ENCODE measurements around the gene PRDM16. TPM values are rescaled to one million over a fixed set of nuclear protein-coding genes. Genes with fewer than 3 reads are reported as not detected.

Gene PRDM16
- polyA plus RNA-seq, 3 donors, result not detected

- no peak overlapping the region for H2AFZ ChIP-seq (ENCODE audit: insufficient read depth, low read depth, low read length, poor library complexity, severe bottlenecking)
- no peaks in the 10 kb centered on the region for H3K4me1 Mint-ChIP-seq
- H3K4me1 ChIP-seq (ENCODE audit: control insufficient read depth in 1 of 2, insufficient read depth in 2 of 2, low read length in 2 of 2), result no peaks in the 10 kb centered on the region
- H3K9me3 Mint-ChIP-seq, result no peaks in the 10 kb centered on the region
- no peak overlapping the region for H3K4me3 ChIP-seq (replicated peaks in 1 of 3; ENCODE audit: low read depth in 2 of 3, low read length in 3 of 3)
- H3K4me3 Mint-ChIP-seq, result no peak overlapping the region
- H3K27me3 Mint-ChIP-seq (ENCODE audit: low read depth in 3 of 3), result peaks cover 0 to 8% (median 2%) of the 10 kb centered on the region in 3 donors
- H3K27ac ChIP-seq (ENCODE audit: low read depth in 1 of 2, low read length in 2 of 2), result no peak overlapping the region
- H3K36me3 Mint-ChIP-seq, result no peaks in the 10 kb centered on the region
- no peaks in the 10 kb centered on the region for H3K27me3 ChIP-seq (ENCODE audit: control insufficient read depth in 2 of 2, insufficient read depth in 2 of 2, low read length in 2 of 2)
- WGBS (ENCODE audit: insufficient coverage), result 94% methylated on average over 24 of the region's 28 CpGs
- H3K4me2 ChIP-seq (replicated peaks; ENCODE audit: extremely low read depth, low read length, poor library complexity, severe bottlenecking), result no peak overlapping the region
- H3K27ac Mint-ChIP-seq, result peak overlapping the region in 2 of 7 donors; percentile 16 to 68
- H3K36me3 ChIP-seq (replicated peaks in 1 of 2; ENCODE audit: control insufficient read depth in 1 of 2, insufficient read depth in 2 of 2, low read length in 2 of 2), result no peaks in the 10 kb centered on the region
- no peaks in the 10 kb centered on the region for H3K9me3 ChIP-seq (replicated peaks in 1 of 2; ENCODE audit: control insufficient read depth in 1 of 2, insufficient read depth in 1 of 2, low read length in 2 of 2)
- no peaks in the 10 kb centered on the region for H3K79me2 ChIP-seq (ENCODE audit: insufficient read depth, low read length)
- H4K20me1 ChIP-seq (ENCODE audit: insufficient read depth, low read length), result no peaks in the 10 kb centered on the region
- H3K9ac ChIP-seq (ENCODE audit: insufficient read depth, low read length, poor library complexity, severe bottlenecking), result no peak overlapping the region
- TF ChIP-seq CTCF (IDR thresholded peaks at IDR 0.05), result no peak
- DNase-seq, result no peak
- intact Hi-C loops (cut with micrococcal nuclease), result no loop called here
Observed at GRCh38 chr1:3137111-3138100, 68.4 kb downstream of the PRDM16 start.

- H3K79me2 ChIP-seq (ENCODE audit: insufficient read depth, low read length), result no peaks in the 10 kb centered on the region
- no peaks in the 10 kb centered on the region for H3K36me3 ChIP-seq (replicated peaks in 1 of 2; ENCODE audit: control insufficient read depth in 1 of 2, insufficient read depth in 2 of 2, low read length in 2 of 2)
- Mint-ChIP-seq H3K4me3 (no peak overlapping the region), H3K4me1 (no peaks in the 10 kb centered on the region), H3K27ac (no peak overlapping the region), H3K36me3 (no peaks in the 10 kb centered on the region), H3K9me3 (no peaks in the 10 kb centered on the region), H3K27me3 (ENCODE audit: low read depth in 3 of 3) (peaks cover 0 to 8% (median 2%) of the 10 kb centered on the region in 3 donors)
- H3K27ac ChIP-seq (ENCODE audit: low read depth in 1 of 2, low read length in 2 of 2), result no peak overlapping the region
- no peaks in the 10 kb centered on the region for H4K20me1 ChIP-seq (ENCODE audit: insufficient read depth, low read length)
- H3K4me1 ChIP-seq (ENCODE audit: control insufficient read depth in 1 of 2, insufficient read depth in 2 of 2, low read length in 2 of 2), result no peaks in the 10 kb centered on the region
- H3K4me3 ChIP-seq (replicated peaks in 1 of 3; ENCODE audit: low read depth in 2 of 3, low read length in 3 of 3), result no peak overlapping the region
- no peak for DNase-seq
- H3K4me2 ChIP-seq (replicated peaks; ENCODE audit: extremely low read depth, low read length, poor library complexity, severe bottlenecking), result no peak overlapping the region
- intact Hi-C loops (cut with micrococcal nuclease), result no loop called here
- TF ChIP-seq CTCF (IDR thresholded peaks at IDR 0.05), result no peak
- WGBS (ENCODE audit: insufficient coverage), result 93% methylated on average over 15 of the region's 18 CpGs
- no peaks in the 10 kb centered on the region for H3K9me3 ChIP-seq (replicated peaks in 1 of 2; ENCODE audit: control insufficient read depth in 1 of 2, insufficient read depth in 1 of 2, low read length in 2 of 2)
- no peaks in the 10 kb centered on the region for H3K27me3 ChIP-seq (ENCODE audit: control insufficient read depth in 2 of 2, insufficient read depth in 2 of 2, low read length in 2 of 2)
- H2AFZ ChIP-seq (ENCODE audit: insufficient read depth, low read depth, low read length, poor library complexity, severe bottlenecking), result no peak overlapping the region
- no peak overlapping the region for H3K9ac ChIP-seq (ENCODE audit: insufficient read depth, low read length, poor library complexity, severe bottlenecking)
Observed at GRCh38 chr1:3138623-3139151, 69.7 kb downstream of the PRDM16 start.

Measured in CD14-positive monocyte (primary cell).